H1 (cell line): ENCODE results near the gene RAB11A. TPM values are rescaled to one million over a fixed set of nuclear protein-coding genes. Genes with fewer than 3 reads are reported as not detected.

Experiments used
- CTCF ChIA-PET: fragments of 300-600 bp; sonication (Branson Sonifier 250); formaldehyde crosslinking; loops from one replicate; lab custom pipeline; 2021; ENCODE audit not compliant: partially characterized antibody; lab: Charles Lee
- POLR2A ChIA-PET: fragments of 300-600 bp; sonication (Branson Sonifier 250); formaldehyde crosslinking; loops from one replicate; lab custom pipeline; 2021; ENCODE audit warnings: inconsistent platforms; ENCODE audit not compliant: partially characterized antibody; lab: Charles Lee
- DNase-seq, 2 experiments: peaks; one replicate each; pipeline versions ENCODE4 v3.0.0 to v3.0.0-alpha.2; 2010 to 2022; ENCODE audit warnings: low spot score in 2 of 2, low read depth in 1 of 2, mixed read lengths in 1 of 2
- FAIRE-seq: peaks from 2 replicates; lab custom pipeline; 2011; peaks lifted over from hg19 to GRCh38; lab: Jason Lieb, UNC
- H2AFZ ChIP-seq: 2 replicates; pipeline ENCODE4 v1.8.1; 2012; ENCODE audit warnings: low read length, inconsistent platforms
- H2AK5ac ChIP-seq: 2 replicates; pipeline ENCODE4 v1.6.1; 2013; ENCODE audit warnings: low read depth, low read length
- H2BK120ac ChIP-seq: replicated peaks from 2 replicates; pipeline ENCODE3; 2013; ENCODE audit warnings: low read depth, low read length, inconsistent platforms
- H2BK12ac ChIP-seq: 2 replicates; pipeline ENCODE4 v1.6.1; 2013; ENCODE audit warnings: low read depth, low read length
- H2BK15ac ChIP-seq: 2 replicates; pipeline ENCODE4 v1.6.1; 2013; ENCODE audit warnings: low read length
- H2BK20ac ChIP-seq: 2 replicates; pipeline ENCODE4 v1.6.1; 2013; ENCODE audit warnings: low read length
- H2BK5ac ChIP-seq: 2 replicates; pipeline ENCODE4 v1.6.1; 2013; ENCODE audit warnings: low read depth, low read length
- H3K14ac ChIP-seq: 2 replicates; pipeline ENCODE4 v1.6.1; 2013; ENCODE audit warnings: inconsistent platforms; ENCODE audit not compliant: insufficient read length
- H3K18ac ChIP-seq: 2 replicates; pipeline ENCODE4 v1.6.1; 2013; ENCODE audit warnings: low read length; ENCODE audit errors: extremely low read depth
- H3K23ac ChIP-seq: 2 replicates; pipeline ENCODE4 v1.6.1; 2013; ENCODE audit warnings: inconsistent platforms; ENCODE audit not compliant: insufficient read length
- H3K23me2 ChIP-seq: 2 replicates; pipeline ENCODE4 v1.6.1; 2013; ENCODE audit warnings: low read depth, low read length
- H3K27ac ChIP-seq: 2 replicates; pipeline ENCODE4 v1.6.1; 2011; ENCODE audit warnings: low read depth, low read length, inconsistent platforms
- H3K27me3 ChIP-seq, 4 experiments: replicated peaks in 1 of 4; 1 replicate in 1 of 4; 2 replicates in 3 of 4; pipeline versions ENCODE4 v1.6.1 to v1.8.1; 2011 to 2013; ENCODE audit warnings: low read length in 3 of 4, mild to moderate bottlenecking in 3 of 4, inconsistent platforms in 2 of 4, mixed read lengths in 2 of 4, moderate library complexity in 1 of 4; ENCODE audit not compliant: control insufficient read depth in 3 of 4, insufficient read depth in 3 of 4; ENCODE audit errors: extremely low read depth in 1 of 4
- H3K36me3 ChIP-seq, 4 experiments: 2 replicates each; pipeline versions ENCODE4 v1.6.1 to v1.8.1; 2011 to 2013; ENCODE audit warnings: mild to moderate bottlenecking in 4 of 4, low read length in 3 of 4, moderate library complexity in 2 of 4, control low read depth in 1 of 4, inconsistent platforms in 1 of 4; ENCODE audit not compliant: insufficient read depth in 4 of 4, control insufficient read depth in 2 of 4
- H3K4ac ChIP-seq: replicated peaks from 2 replicates; pipeline ENCODE3; 2013; ENCODE audit warnings: low read length, low read depth, mixed read lengths, inconsistent platforms; ENCODE audit not compliant: insufficient read length
- H3K4me1 ChIP-seq, 4 experiments: replicated peaks in 1 of 4; 1 replicate in 1 of 4; 2 replicates in 3 of 4; pipeline versions ENCODE4 v1.6.1 to v1.8.1; 2011 to 2013; ENCODE audit warnings: low read length in 3 of 4, inconsistent platforms in 2 of 4, mixed read lengths in 1 of 4; ENCODE audit not compliant: insufficient read depth in 4 of 4, control insufficient read depth in 3 of 4
- H3K4me2 ChIP-seq, 2 experiments: 2 replicates each; pipeline versions ENCODE4 v1.6.1 to v1.8.1; 2011 to 2013; ENCODE audit warnings: low read depth in 2 of 2, low read length in 2 of 2, control low read depth in 1 of 2, inconsistent platforms in 1 of 2, mild to moderate bottlenecking in 1 of 2; ENCODE audit not compliant: insufficient read depth in 1 of 2
- H3K4me3 ChIP-seq, 4 experiments: fragments of 200-600, 300-600 bp in 1 of 4; sonication (generic), shearing (Covaris generic), sonication (Bioruptor Twin) in 1 of 4; 2 replicates each; pipeline versions ENCODE4 v1.5.1 to v1.8.1; 2011 to 2016; ENCODE audit warnings: low read length in 4 of 4, low read depth in 3 of 4, control low read depth in 2 of 4, inconsistent platforms in 2 of 4, mild to moderate bottlenecking in 2 of 4, mixed read lengths in 1 of 4, moderate library complexity in 1 of 4; ENCODE audit not compliant: insufficient read depth in 2 of 4; ENCODE audit errors: extremely low read depth in 1 of 4
- H3K56ac ChIP-seq: replicated peaks from 2 replicates; pipeline ENCODE3; 2013; ENCODE audit warnings: low read depth, mild to moderate bottlenecking, mixed read lengths, low read length, inconsistent platforms; ENCODE audit not compliant: insufficient read length
- H3K79me1 ChIP-seq: 2 replicates; pipeline ENCODE4 v1.6.1; 2013; ENCODE audit warnings: low read depth, low read length, control low read depth
- H3K79me2 ChIP-seq, 2 experiments: 2 replicates each; pipeline versions ENCODE4 v1.6.1 to v1.8.1; 2012 to 2013; ENCODE audit warnings: low read length in 2 of 2, mild to moderate bottlenecking in 2 of 2, inconsistent platforms in 1 of 2; ENCODE audit not compliant: insufficient read depth in 2 of 2, control insufficient read depth in 1 of 2
- H3K9ac ChIP-seq, 4 experiments: replicated peaks in 1 of 4; 1 replicate in 1 of 4; 2 replicates in 3 of 4; pipeline versions ENCODE4 v1.6.1 to v1.8.1; 2011 to 2013; ENCODE audit warnings: low read depth in 3 of 4, low read length in 3 of 4, control low read depth in 2 of 4, mild to moderate bottlenecking in 2 of 4, moderate library complexity in 2 of 4, inconsistent platforms in 1 of 4; ENCODE audit errors: extremely low read depth in 1 of 4
- H3K9me3 ChIP-seq, 2 experiments: 2 replicates each; pipeline versions ENCODE4 v1.6.1 to v1.8.1; 2012 to 2013; ENCODE audit warnings: mild to moderate bottlenecking in 2 of 2, moderate library complexity in 2 of 2, control low read depth in 1 of 2, inconsistent platforms in 1 of 2, low read depth in 1 of 2, low read length in 1 of 2, mixed read lengths in 1 of 2; ENCODE audit not compliant: insufficient read depth in 2 of 2
- H4K20me1 ChIP-seq, 2 experiments: replicated peaks in 1 of 2; 2 replicates each; pipeline versions ENCODE3 to v1.8.1; 2011 to 2013; ENCODE audit warnings: inconsistent platforms in 2 of 2, low read length in 2 of 2, mild to moderate bottlenecking in 1 of 2; ENCODE audit not compliant: insufficient read depth in 2 of 2, control insufficient read depth in 1 of 2
- H4K5ac ChIP-seq: 2 replicates; pipeline ENCODE4 v1.6.1; 2013; ENCODE audit warnings: low read length, low read depth, mixed read lengths, inconsistent platforms; ENCODE audit not compliant: insufficient read length
- H4K8ac ChIP-seq: 2 replicates; pipeline ENCODE4 v1.8.0; 2013; ENCODE audit warnings: mild to moderate bottlenecking, moderate library complexity, low read length, inconsistent platforms; ENCODE audit not compliant: insufficient read depth; ENCODE audit errors: extremely low read depth
- H4K91ac ChIP-seq: replicated peaks from 2 replicates; pipeline ENCODE3; 2013; ENCODE audit warnings: low read length, mixed read lengths, inconsistent platforms; ENCODE audit not compliant: insufficient read length
- SIRT6 ChIP-seq: IDR thresholded peaks from one replicate; pipeline ENCODE4 v1.7.1; 2012; ENCODE audit warnings: low read length, inconsistent platforms
- YY1 ChIP-seq: IDR thresholded peaks from 2 replicates; pipeline ENCODE4 v1.6.1; 2011; ENCODE audit warnings: low read depth, mild to moderate bottlenecking, low read length
- WGBS, 2 experiments: shearing (Covaris generic) in 1 of 2; methylation state at CpG; one replicate each; pipeline versions ENCODE4 v1.1.6 to v1.1.7; 2013 to 2015; ENCODE audit warnings: low lambda C conversion rate in 2 of 2, mixed read lengths in 2 of 2, inconsistent platforms in 1 of 2, low coverage in 1 of 2, missing lambda C conversion rate in 1 of 2; ENCODE audit not compliant: insufficient replicate concordance in 2 of 2, insufficient coverage in 1 of 2, insufficient read length in 1 of 2; ENCODE audit errors: extremely low coverage in 1 of 2, missing lambda C conversion rate in 1 of 2; 5-methylcytosine and 5-hydroxymethylcytosine counted together
- polyA plus RNA-seq, 7 experiments: library from polyadenylated mRNA; depleted of rRNA in 3 of 7; stranded (reverse) in 5 of 7; unstranded in 2 of 7; fragments of >200 nt in 5 of 7; fragments of 200-250 nt in 2 of 7; gene quantifications; 1 replicate in 5 of 7; 2 replicates in 1 of 7; 4 replicates in 1 of 7; pipeline versions ENCODE4 v1.2.1 to v1.2.3, GENCODE V29; 2011 to 2013; ENCODE audit warnings: missing spikeins in 2 of 7, mixed read lengths in 2 of 7
- total RNA-seq: library from RNA; stranded (reverse); fragmentation: NEBNext Ultra II Directional; extraction: Animal tissue kit (Norgen Biotek cat#: 25700); gene quantifications from 2 replicates; pipeline ENCODE4 v1.2.1, GENCODE V29; 2021

RAB11A gene
- total and polyA plus RNA-seq, 2 of the 8 experiments (the other 6 are each of a cell fraction or from before 2014, with no cell fraction given) = 211 to 254 TPM

DNA sequence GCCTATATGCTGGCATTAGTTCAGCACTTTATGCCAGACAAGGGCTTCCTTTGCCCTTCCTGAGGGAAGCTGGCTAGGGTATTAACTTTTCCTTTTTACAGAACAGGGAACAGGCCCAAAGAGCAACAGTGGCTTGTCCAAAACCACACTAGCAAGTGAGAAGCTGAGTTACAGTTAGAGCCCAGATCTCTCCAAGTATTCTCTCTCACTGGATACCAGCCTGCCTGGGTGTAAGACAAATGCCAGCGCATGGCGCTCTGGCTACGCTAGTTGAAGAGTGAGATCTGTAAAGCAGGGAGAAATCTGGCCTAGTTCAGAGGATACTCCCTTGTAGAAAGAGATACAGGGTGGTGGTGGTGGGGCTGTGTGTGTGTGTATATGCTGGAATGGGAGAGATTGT lies 38.4 kb downstream of the RAB11A start:
- WGBS, 2 experiments = 87% methylated on average over 3 of the region's 3 CpGs; no CpG with 5 or more reads in 1 of the 2 experiments
- no peak overlapping the region for H3K27ac ChIP-seq
- H4K8ac ChIP-seq = no peak overlapping the region
- no peak for TF ChIP-seq SIRT6
- no peak for TF ChIP-seq YY1
- H2BK5ac ChIP-seq = no peak overlapping the region
- peaks cover 2% of the 10 kb centered on the region; the same call in 1 of the 2 replicates for H3K79me1 ChIP-seq
- no peak overlapping the region for H3K9ac ChIP-seq
- H3K18ac ChIP-seq = no peak overlapping the region
- H3K23me2 ChIP-seq = no peaks in the 10 kb centered on the region
- no peak overlapping the region for H2AK5ac ChIP-seq
- H2BK20ac ChIP-seq = no peak overlapping the region
- peaks cover 4 to 5% of the 10 kb centered on the region in 2 experiments for H4K20me1 ChIP-seq
- H4K91ac ChIP-seq = no peak overlapping the region
- H3K79me2 ChIP-seq = no peaks in the 10 kb centered on the region
- no peak overlapping the region for H3K56ac ChIP-seq
- H4K5ac ChIP-seq = no peak overlapping the region
- no peak overlapping the region for H3K4me2 ChIP-seq
- ChIA-PET CTCF (interaction anchor here (1.4 kb wide), 2 partner anchors 10 to 74 kb away, joined by 3 to 4 read pairs; no protein-coding TSS in a partner anchor), POLR2A (no interaction called here)
- H2BK120ac ChIP-seq = no peak overlapping the region
- FAIRE-seq = no peak
- H3K4me3 ChIP-seq = no peak overlapping the region
- H3K27me3 ChIP-seq = no peaks in the 10 kb centered on the region
- H3K14ac ChIP-seq = no peak overlapping the region
- peaks cover 0 to 5% (median 3%) of the 10 kb centered on the region in 4 experiments; a peak in 4 of 7 replicates for H3K4me1 ChIP-seq
- H3K4ac ChIP-seq = no peak overlapping the region
- H2BK12ac ChIP-seq = no peak overlapping the region
- H2BK15ac ChIP-seq = no peak overlapping the region
- H3K9me3 ChIP-seq = no peaks in the 10 kb centered on the region
- H3K23ac ChIP-seq = no peak overlapping the region
- peaks cover 0 to 23% (median 8%) of the 10 kb centered on the region in 4 experiments; a peak in 7 of 8 replicates for H3K36me3 ChIP-seq
- DNase-seq = peak in 1 of 2 experiments; percentile 22
- no peak overlapping the region for H2AFZ ChIP-seq
